HepG2 (cell line): Measurements from ENCODE around the gene PCNT. TPM values are rescaled to one million over a fixed set of nuclear protein-coding genes. Genes with fewer than 3 reads are reported as not detected.

Experiments used
- ASH2L ChIP-seq: fragments of 300-600, 200-600 bp; sonication (generic); IDR thresholded peaks from 2 replicates; pipeline ENCODE4 v1.7.0; 2017; ENCODE audit warnings: low read depth, mild to moderate bottlenecking, moderate library complexity, mixed read lengths, low read length; ENCODE audit not compliant: insufficient read length
- BRCA1 ChIP-seq: sonication (generic); formaldehyde crosslinking; IDR thresholded peaks from 2 replicates; pipeline ENCODE4 v1.4.0; 2020; ENCODE audit warnings: missing genetic modification reagents
- CBX2 ChIP-seq, 2 experiments: fragments of 200-600 bp in 1 of 2; sonication (generic); formaldehyde crosslinking in 1 of 2; IDR thresholded peaks; 2 replicates each; pipeline versions ENCODE4 v1.7.0 to v1.8.1; 2018 to 2022; ENCODE audit warnings: low read depth in 2 of 2, low read length in 1 of 2, mild to moderate bottlenecking in 1 of 2, missing genetic modification reagents in 1 of 2
- ESRRA ChIP-seq: sonication (generic); formaldehyde crosslinking; IDR thresholded peaks from 2 replicates; pipeline ENCODE4 v1.5.1; 2020; ENCODE audit warnings: mild to moderate bottlenecking, low read depth, missing genetic modification reagents
- FOXC1 ChIP-seq: sonication (generic); formaldehyde crosslinking; IDR thresholded peaks from 2 replicates; pipeline ENCODE4 v1.8.0; 2022; ENCODE audit warnings: mild to moderate bottlenecking, missing genetic modification reagents, borderline replicate concordance
- FOXK2 ChIP-seq: fragments of 450-650 bp; IDR thresholded peaks from 2 replicates; pipeline ENCODE4 v1.6.1; 2016
- IKZF1 ChIP-seq: fragments of 450-650 bp; IDR thresholded peaks from 2 replicates; pipeline ENCODE4 v1.7.1; 2016
- KLF15 ChIP-seq: sonication (generic); formaldehyde crosslinking; IDR thresholded peaks from 2 replicates; pipeline ENCODE4 v1.8.1; 2023; ENCODE audit warnings: borderline replicate concordance, mild to moderate bottlenecking, inconsistent platforms, missing genetic modification reagents, mixed read lengths
- MEIS2 ChIP-seq: sonication (generic); formaldehyde crosslinking; IDR thresholded peaks from 2 replicates; pipeline ENCODE4 v1.9.0; 2021; ENCODE audit warnings: mild to moderate bottlenecking, missing genetic modification reagents
- NFYC ChIP-seq: IDR thresholded peaks from 2 replicates; pipeline ENCODE4 v1.6.1; 2016; ENCODE audit warnings: missing genetic modification reagents, missing compliant biosample characterization
- PHF8 ChIP-seq: sonication (generic); formaldehyde crosslinking; IDR thresholded peaks from 2 replicates; pipeline ENCODE4 v1.5.0; 2020; ENCODE audit warnings: missing genetic modification reagents
- PITX1 ChIP-seq: sonication (generic); formaldehyde crosslinking; IDR thresholded peaks from 2 replicates; pipeline ENCODE4 v1.5.1; 2020; ENCODE audit warnings: mild to moderate bottlenecking, missing genetic modification reagents
- RAD21 ChIP-seq: fragments of 450-650 bp; formaldehyde crosslinking; IDR thresholded peaks from 2 replicates; pipeline ENCODE4 v1.5.0; 2020; ENCODE audit warnings: mild to moderate bottlenecking
- SAP130 ChIP-seq: IDR thresholded peaks from 2 replicates; pipeline ENCODE4 v1.6.1; 2016; ENCODE audit warnings: low read depth
- SMARCE1 ChIP-seq: fragments of 450-650 bp; IDR thresholded peaks from 2 replicates; pipeline ENCODE4 v1.6.1; 2017; ENCODE audit warnings: borderline replicate concordance
- SP2 ChIP-seq: sonication (generic); formaldehyde crosslinking; IDR thresholded peaks from 2 replicates; pipeline ENCODE4 v1.5.1; 2020; ENCODE audit warnings: mild to moderate bottlenecking, missing genetic modification reagents
- YEATS4 ChIP-seq: sonication (generic); formaldehyde crosslinking; IDR thresholded peaks from 2 replicates; pipeline ENCODE4 v1.4.0; 2020; ENCODE audit warnings: missing genetic modification reagents, borderline replicate concordance
- ZNF687 ChIP-seq: sonication (generic); formaldehyde crosslinking; IDR thresholded peaks from 2 replicates; pipeline ENCODE4 v1.5.1; 2020; ENCODE audit warnings: mild to moderate bottlenecking, missing genetic modification reagents, moderate library complexity
- ZNF83 ChIP-seq: sonication (generic); formaldehyde crosslinking; IDR thresholded peaks from 2 replicates; pipeline ENCODE4 v1.4.0; 2020; ENCODE audit warnings: missing genetic modification reagents, mild to moderate bottlenecking, borderline replicate concordance
- polyA plus RNA-seq, 8 experiments: library from polyadenylated mRNA; depleted of rRNA in 3 of 8; stranded (reverse) in 7 of 8; unstranded in 1 of 8; fragments of >200 nt; fragmentation: Illumina TruSeq in 4 of 8; extraction: Trizol in 4 of 8; gene quantifications; 2 replicates each; pipeline versions ENCODE4 v1.2.1 to v1.2.3, GENCODE V29; 2011 to 2016; ENCODE audit warnings: low read depth in 4 of 8, missing spikeins in 1 of 8, mixed read lengths in 1 of 8; ENCODE audit not compliant: insufficient read depth in 1 of 8
- total RNA-seq, 5 experiments: library from RNA; depleted of rRNA; stranded (reverse); fragments of >200 nt; fragmentation: Illumina TruSeq; extraction: Trizol; gene quantifications; 2 replicates each; pipeline ENCODE4 v1.2.3, GENCODE V29; 2016; ENCODE audit warnings: low read depth in 1 of 5
- TF ChIP-seq, protein P1 (sequence below), 2 experiments: sonication (generic) in 1 of 2; formaldehyde crosslinking in 1 of 2; IDR thresholded peaks; 2 replicates each; pipeline versions ENCODE4 v1.4.0 to v1.6.1; 2018 to 2020; ENCODE audit warnings: missing genetic modification reagents in 2 of 2, borderline replicate concordance in 1 of 2, low read depth in 1 of 2, mild to moderate bottlenecking in 1 of 2, missing biosample characterization in 1 of 2
- TF ChIP-seq, protein P2 (sequence below): sonication (generic); formaldehyde crosslinking; IDR thresholded peaks from 2 replicates; pipeline ENCODE4 v1.5.0; 2020; ENCODE audit warnings: missing genetic modification reagents
- TF ChIP-seq, protein P3 (sequence below): sonication (generic); formaldehyde crosslinking; IDR thresholded peaks from 2 replicates; pipeline ENCODE4 v1.5.0; 2020; ENCODE audit warnings: missing genetic modification reagents

The PCNT gene
- total and polyA plus RNA-seq, 2 of the 13 experiments (the other 11 are each of a cell fraction or from before 2014, with no cell fraction given) = 5.6 to 12.4 TPM

- TF ChIP-seq, protein P1, sequence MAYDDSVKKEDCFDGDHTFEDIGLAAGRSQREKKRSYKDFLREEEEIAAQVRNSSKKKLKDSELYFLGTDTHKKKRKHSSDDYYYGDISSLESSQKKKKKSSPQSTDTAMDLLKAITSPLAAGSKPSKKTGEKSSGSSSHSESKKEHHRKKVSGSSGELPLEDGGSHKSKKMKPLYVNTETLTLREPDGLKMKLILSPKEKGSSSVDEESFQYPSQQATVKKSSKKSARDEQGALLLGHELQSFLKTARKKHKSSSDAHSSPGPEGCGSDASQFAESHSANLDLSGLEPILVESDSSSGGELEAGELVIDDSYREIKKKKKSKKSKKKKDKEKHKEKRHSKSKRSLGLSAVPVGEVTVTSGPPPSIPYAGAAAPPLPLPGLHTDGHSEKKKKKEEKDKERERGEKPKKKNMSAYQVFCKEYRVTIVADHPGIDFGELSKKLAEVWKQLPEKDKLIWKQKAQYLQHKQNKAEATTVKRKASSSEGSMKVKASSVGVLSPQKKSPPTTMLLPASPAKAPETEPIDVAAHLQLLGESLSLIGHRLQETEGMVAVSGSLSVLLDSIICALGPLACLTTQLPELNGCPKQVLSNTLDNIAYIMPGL (CRISPR knock-in tag; IDR thresholded peaks at IDR 0.05; ENCODE audit: borderline replicate concordance in 1 of 2, low read depth in 1 of 2) = no peak; a peak in 1 of 4 replicates
- TF ChIP-seq KLF15 (CRISPR knock-in tag) (peak; percentile 10; the same call in 1 of the 2 replicates), SP2 (CRISPR knock-in tag) (peak; percentile 75; the same call in 1 of the 2 replicates), ESRRA (CRISPR knock-in tag) (no peak), ASH2L (peak; percentile 11), CBX2 (IDR thresholded peaks at IDR 0.05; ENCODE audit: low read depth, low read length) (no peak), CBX2 (CRISPR knock-in tag; IDR thresholded peaks at IDR 0.05; ENCODE audit: low read depth) (no peak), FOXK2 (no peak), SAP130 (CRISPR knock-in tag) (peak; percentile 59), NFYC (no peak), PITX1 (no peak), RAD21 (CRISPR knock-in tag) (peak; percentile 45; the same call in 1 of the 2 replicates), BRCA1 (CRISPR knock-in tag) (no peak), MEIS2 (CRISPR knock-in tag) (0 out of 2 replicates have a peak, but pooled peaks have one; percentile 27), ZNF687 (CRISPR knock-in tag) (peak; percentile 65), IKZF1 (no peak), FOXC1 (CRISPR knock-in tag) (0 out of 2 replicates have a peak, but pooled peaks have one; percentile 26), YEATS4 (CRISPR knock-in tag) (0 out of 2 replicates have a peak, but pooled peaks have one; percentile 17), ZNF83 (CRISPR knock-in tag) (no peak), SMARCE1 (no peak), PHF8 (CRISPR knock-in tag) (peak; percentile 72)
- TF ChIP-seq, protein P2, sequence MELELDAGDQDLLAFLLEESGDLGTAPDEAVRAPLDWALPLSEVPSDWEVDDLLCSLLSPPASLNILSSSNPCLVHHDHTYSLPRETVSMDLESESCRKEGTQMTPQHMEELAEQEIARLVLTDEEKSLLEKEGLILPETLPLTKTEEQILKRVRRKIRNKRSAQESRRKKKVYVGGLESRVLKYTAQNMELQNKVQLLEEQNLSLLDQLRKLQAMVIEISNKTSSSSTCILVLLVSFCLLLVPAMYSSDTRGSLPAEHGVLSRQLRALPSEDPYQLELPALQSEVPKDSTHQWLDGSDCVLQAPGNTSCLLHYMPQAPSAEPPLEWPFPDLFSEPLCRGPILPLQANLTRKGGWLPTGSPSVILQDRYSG (CRISPR knock-in tag) = peak; percentile 21; the same call in 1 of the 2 replicates
- TF ChIP-seq, protein P3, sequence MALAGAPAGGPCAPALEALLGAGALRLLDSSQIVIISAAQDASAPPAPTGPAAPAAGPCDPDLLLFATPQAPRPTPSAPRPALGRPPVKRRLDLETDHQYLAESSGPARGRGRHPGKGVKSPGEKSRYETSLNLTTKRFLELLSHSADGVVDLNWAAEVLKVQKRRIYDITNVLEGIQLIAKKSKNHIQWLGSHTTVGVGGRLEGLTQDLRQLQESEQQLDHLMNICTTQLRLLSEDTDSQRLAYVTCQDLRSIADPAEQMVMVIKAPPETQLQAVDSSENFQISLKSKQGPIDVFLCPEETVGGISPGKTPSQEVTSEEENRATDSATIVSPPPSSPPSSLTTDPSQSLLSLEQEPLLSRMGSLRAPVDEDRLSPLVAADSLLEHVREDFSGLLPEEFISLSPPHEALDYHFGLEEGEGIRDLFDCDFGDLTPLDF (CRISPR knock-in tag) = peak; percentile 62; the same call in 1 of the 2 replicates
Measured at GRCh38 chr21:46324390-46325072, 575 bp downstream of the PCNT start (continued).
